ENCODE measurements around the gene PKP3.
"Not testable (repeated sequence)": the region's sequence is repeated elsewhere in the genome, so short reads cannot be mapped to it uniquely, and the experiment has no call there.

GRCh38 chr11:363443-363805, 30.6 kb upstream of the PKP3 start:
- TF ChIP-seq, protein P1, sequence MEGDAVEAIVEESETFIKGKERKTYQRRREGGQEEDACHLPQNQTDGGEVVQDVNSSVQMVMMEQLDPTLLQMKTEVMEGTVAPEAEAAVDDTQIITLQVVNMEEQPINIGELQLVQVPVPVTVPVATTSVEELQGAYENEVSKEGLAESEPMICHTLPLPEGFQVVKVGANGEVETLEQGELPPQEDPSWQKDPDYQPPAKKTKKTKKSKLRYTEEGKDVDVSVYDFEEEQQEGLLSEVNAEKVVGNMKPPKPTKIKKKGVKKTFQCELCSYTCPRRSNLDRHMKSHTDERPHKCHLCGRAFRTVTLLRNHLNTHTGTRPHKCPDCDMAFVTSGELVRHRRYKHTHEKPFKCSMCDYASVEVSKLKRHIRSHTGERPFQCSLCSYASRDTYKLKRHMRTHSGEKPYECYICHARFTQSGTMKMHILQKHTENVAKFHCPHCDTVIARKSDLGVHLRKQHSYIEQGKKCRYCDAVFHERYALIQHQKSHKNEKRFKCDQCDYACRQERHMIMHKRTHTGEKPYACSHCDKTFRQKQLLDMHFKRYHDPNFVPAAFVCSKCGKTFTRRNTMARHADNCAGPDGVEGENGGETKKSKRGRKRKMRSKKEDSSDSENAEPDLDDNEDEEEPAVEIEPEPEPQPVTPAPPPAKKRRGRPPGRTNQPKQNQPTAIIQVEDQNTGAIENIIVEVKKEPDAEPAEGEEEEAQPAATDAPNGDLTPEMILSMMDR (IDR thresholded peaks at IDR 0.05): not testable (repeated sequence)
- not testable (repeated sequence) for TF ChIP-seq POLR2A (IDR thresholded peaks at IDR 0.05); POLR2AphosphoS5 (IDR thresholded peaks at IDR 0.05; ENCODE audit: insufficient read depth in 1 of 2, low read depth in 1 of 2)

Data from vagina (tissue), 2 donors.